GM15510 (cell line): Measurements from ENCODE around the gene DOCK3.

Experiments
- POLR2A ChIP-seq: IDR thresholded peaks from 3 replicates; pipeline ENCODE4 v1.6.1; 2011; ENCODE audit warnings: borderline replicate concordance; ENCODE audit not compliant: insufficient read length; ENCODE audit errors: extremely low read depth

The DOCK3 gene

DNA sequence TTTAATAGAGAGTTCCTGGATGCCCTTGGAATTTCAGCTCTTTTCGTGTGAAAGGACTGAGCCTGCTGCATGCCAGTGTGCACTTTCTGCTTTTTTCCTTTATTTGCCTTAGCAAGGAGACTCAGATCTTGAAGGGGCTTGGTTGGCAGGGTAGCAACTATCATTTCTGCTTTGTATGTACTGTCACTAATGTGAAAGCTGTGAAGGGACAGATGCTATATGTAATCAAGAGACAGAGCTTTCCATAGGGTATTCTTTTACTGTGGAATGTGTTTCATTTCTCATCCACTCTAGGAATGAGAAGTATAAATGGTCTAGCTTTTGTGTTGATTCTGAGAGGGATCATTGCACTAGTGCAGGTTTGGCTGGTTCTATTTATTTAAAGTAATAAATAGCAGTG lies 377.8 kb downstream of the DOCK3 start:
- no peak for TF ChIP-seq POLR2A

DNA sequence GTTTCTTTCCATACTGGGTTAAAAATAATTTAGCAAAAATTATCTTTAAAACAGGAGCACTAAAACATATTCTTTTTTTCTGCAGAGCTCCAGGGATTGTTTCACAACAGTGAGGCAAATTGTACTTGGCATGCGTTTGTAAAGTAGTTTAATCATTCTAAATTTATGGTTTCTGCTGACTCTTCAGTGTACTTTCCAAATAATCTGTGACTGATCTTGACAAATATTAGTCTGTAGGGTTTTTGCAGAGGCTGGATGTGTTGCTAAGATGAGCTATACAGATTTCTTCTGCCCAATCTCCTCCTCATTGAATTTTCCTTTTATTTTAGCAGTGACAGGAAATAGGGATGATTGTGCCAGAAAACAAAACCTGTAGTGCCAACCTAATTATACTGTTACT lies 382.4 kb downstream of the DOCK3 start:
- TF ChIP-seq POLR2A: no peak

DNA sequence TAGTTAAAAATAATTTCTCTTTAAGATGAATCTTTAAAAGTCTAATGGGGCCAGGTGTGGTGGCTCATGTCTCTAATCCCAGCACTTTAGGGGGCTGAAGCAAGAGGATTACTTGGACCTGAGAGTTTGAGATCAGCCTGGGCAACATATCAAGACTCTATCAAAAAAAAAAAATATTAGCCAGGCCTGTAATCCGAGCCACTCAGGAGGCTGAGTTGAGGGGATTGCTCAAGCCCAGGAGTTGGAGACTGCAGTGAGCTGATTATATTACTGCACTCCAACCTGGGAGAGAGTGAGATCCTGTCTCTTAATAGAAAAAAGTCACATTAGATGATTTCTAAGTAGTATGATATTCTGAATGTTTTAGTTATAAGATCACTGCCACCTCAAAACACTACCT lies 388.3 kb downstream of the DOCK3 start:
- TF ChIP-seq POLR2A: no peak

DNA sequence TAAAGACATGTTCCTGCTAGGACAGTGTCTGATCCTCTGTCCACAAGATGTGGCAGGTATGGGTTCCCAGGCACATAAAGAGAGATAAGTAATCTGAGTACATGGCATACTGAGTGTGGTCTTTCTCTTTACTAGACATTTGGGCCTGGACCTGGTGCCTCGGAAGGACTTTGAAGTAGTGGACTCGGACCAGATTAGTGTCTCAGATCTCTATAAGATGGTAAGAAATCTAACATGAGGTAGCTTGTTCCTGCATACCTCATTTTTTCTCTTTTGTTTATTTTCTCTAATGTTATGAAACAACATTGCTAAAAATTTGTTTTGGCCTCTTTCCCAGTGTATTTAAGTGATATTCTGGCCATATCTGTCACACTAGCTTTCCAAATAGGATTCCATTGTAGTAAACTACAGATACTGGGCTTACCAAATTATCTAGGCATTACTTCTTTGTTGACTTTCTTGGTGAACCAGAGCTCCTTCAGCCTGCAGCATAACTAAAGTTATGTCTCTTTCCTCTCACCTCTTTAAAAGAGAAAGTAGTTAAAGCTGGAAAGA lies 400.6 kb downstream of the DOCK3 start:
- no peak for TF ChIP-seq POLR2A

DNA sequence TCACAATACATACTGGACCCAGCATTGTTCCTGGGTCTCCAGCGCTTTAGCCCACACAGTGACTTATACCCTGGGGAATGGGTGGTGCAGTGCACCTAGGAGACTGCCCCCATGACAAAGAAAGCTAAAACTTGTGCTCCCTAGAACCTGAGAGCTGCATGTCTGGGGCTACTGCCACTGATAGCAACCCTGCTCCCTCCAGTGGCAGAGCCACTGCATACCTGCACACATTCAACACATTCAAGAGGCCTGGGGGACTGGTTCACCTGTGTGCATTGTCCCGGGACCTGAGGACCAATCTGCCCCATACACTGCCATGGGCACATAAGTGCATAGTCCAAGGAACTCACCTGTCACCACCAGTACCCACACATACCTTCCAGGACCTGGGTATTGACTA lies 407.6 kb downstream of the DOCK3 start:
- TF ChIP-seq POLR2A: no peak

DNA sequence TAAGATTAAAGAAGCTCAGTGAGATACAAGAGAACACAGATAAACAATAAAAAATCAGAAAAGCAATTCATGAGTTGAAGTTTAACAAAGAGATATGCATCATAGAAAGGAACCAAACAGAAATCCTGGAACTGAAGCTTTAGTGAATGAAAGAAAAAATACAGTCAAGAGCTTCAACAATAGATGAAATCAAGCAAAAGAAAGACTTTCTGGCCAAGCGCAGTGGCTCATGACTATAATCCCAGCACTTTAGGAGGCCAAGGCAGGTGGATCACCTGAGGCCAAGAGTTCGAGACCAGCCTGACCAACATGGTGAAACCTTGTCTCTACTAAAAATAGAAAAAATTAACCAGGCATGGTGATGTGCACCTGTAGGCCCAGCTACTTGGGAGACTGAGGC lies 408.8 kb downstream of the DOCK3 start:
- no peak for TF ChIP-seq POLR2A

DNA sequence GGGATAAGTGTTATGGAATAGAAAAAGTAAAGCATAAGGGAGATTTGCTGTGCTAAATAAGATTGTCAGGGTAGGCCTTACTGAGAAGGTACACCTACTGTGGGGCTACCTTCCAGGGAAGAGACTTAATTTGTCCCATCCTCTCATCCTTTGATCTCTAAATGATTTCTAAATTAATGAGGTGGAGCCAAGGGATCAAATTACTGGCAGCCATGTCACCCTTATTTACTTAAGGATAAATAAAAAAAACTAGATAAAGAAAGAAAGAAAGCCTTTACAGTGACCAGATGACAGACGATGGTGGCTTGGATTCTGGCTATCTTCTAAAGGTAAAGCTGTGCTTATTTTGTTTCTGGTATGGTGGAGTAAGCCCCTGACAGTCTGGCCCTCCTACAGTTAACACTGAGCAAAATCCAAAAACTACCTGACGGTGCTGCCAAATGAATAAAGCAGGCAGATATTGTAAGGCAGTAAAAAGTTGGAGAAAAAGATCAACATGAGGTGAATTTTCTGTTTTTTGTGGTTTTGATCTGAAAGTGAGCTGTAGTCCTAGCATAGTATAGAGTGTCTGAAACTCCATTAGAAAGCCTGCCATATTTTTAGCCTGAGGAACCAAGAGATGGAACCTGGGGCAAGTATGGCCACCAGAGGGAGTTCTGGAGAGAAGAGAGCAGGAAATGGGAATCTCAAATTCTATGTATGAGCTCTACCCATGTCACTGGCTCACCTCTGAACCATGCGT lies 425.2 kb downstream of the DOCK3 start:
- TF ChIP-seq POLR2A: no peak

- no peak for TF ChIP-seq POLR2A
These were observed 425.8 kb downstream of the DOCK3 start for GRCh38 chr3:51100536-51100851.

DNA sequence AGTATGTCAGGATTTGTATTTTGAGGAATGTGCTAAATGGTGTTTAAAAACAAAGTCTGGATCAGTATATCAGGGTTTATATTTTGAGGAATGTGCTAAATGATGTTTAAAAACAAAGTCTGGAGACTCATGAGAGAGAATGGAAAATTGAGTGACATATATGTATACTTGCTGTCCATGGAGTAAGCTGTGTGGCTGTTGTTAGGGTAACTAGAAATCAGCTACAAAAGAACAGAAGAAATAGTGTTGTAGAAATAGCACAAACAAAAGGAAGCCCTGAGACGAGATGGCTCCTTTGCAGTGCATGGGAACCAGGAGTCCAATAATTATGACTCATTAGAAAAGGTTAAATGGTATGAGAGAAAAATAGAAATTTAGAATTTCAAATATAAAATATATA lies 427.7 kb downstream of the DOCK3 start:
- no peak for TF ChIP-seq POLR2A

GRCh38 chr3:51106242-51106876 lies 431.6 kb downstream of the DOCK3 start:
- TF ChIP-seq POLR2A: no peak

GRCh38 chr3:51110586-51110985 lies 435.9 kb downstream of the DOCK3 start:
- TF ChIP-seq POLR2A: no peak

DNA sequence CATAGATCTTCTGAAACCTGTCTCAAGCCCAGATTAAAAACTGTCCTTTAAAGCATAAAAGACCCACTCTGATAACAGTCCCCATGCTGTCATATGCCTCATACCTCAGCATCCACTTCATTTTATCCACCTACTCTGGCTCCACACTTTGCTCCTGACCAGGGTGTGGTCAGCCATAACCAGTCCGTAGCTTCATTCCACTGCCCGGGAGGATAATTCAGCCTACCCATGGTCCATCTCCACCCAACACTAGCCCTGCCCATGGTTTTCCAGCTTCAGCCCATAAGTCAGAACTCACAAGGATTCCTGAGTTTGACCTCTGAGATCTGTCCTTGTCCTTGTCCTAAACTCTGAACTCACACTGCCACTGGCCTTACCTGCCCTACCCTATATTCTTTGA lies 448.2 kb downstream of the DOCK3 start:
- TF ChIP-seq POLR2A: no peak

- no peak for TF ChIP-seq POLR2A
These were observed 448.8 kb downstream of the DOCK3 start for GRCh38 chr3:51123531-51123930.

GRCh38 chr3:51137715-51138114 lies 463.0 kb downstream of the DOCK3 start:
- TF ChIP-seq POLR2A: no peak

DNA sequence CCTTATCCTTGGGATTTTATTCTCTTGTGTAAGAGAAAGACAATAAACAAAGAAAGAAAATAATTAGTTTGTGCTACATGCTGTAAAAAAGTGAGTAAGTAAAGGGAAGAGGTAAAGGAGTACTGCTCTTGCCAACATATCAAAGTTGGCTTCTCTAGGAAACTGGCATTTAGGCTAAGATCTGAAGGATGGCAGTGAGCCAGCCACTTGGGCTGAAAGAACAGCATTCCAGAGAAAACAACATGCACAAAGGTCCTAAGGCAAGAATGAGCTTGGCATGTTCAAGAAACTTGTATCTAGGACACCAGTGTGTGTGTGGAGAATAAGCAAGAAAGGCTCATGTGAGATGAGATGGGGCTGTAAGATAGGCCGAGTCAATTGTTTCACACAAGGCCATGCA lies 464.9 kb downstream of the DOCK3 start:
- no peak for TF ChIP-seq POLR2A

- no peak for TF ChIP-seq POLR2A
These were observed 466.8 kb downstream of the DOCK3 start for GRCh38 chr3:51141573-51141972.
